H9 (cell line): ENCODE data around the gene NUDT22. TPM values are rescaled to one million over a fixed set of nuclear protein-coding genes. Genes with fewer than 3 reads are reported as not detected.

ENCODE experiments used
- DNase-seq: peaks from one replicate; pipeline ENCODE4 v3.0.0-alpha.2; 2017
- H2AFZ ChIP-seq: one replicate; pipeline ENCODE4 v1.6.1; 2013; ENCODE audit warnings: mild to moderate bottlenecking, low read length, control low read depth, moderate library complexity
- H2AK5ac ChIP-seq: 2 replicates; pipeline ENCODE4 v1.6.1; 2013; ENCODE audit warnings: low read length, control low read depth, mixed read lengths; ENCODE audit not compliant: insufficient read length
- H2BK120ac ChIP-seq: one replicate; pipeline ENCODE4 v1.6.1; 2013; ENCODE audit warnings: low read depth, mild to moderate bottlenecking, low read length, control low read depth, inconsistent platforms; ENCODE audit not compliant: poor library complexity, severe bottlenecking
- H2BK12ac ChIP-seq: 2 replicates; pipeline ENCODE4 v1.6.1; 2013; ENCODE audit warnings: low read length, control low read depth, mixed read lengths, low read depth; ENCODE audit not compliant: insufficient read length
- H2BK15ac ChIP-seq: 2 replicates; pipeline ENCODE4 v1.6.1; 2013; ENCODE audit warnings: low read depth, low read length, control low read depth
- H2BK20ac ChIP-seq: one replicate; pipeline ENCODE4 v1.6.1; 2013; ENCODE audit warnings: low read depth, mild to moderate bottlenecking, low read length, control low read depth, inconsistent platforms; ENCODE audit not compliant: poor library complexity, severe bottlenecking
- H2BK5ac ChIP-seq: 2 replicates; pipeline ENCODE4 v1.6.1; 2013; ENCODE audit warnings: low read length, control low read depth, mixed read lengths; ENCODE audit not compliant: insufficient read length
- H3K14ac ChIP-seq: 2 replicates; pipeline ENCODE4 v1.6.1; 2013; ENCODE audit warnings: low read length, control low read depth; ENCODE audit not compliant: insufficient read depth
- H3K18ac ChIP-seq: 2 replicates; pipeline ENCODE4 v1.6.1; 2013; ENCODE audit warnings: low read depth, mild to moderate bottlenecking, mixed read lengths, low read length, control low read depth; ENCODE audit not compliant: insufficient read length
- H3K23ac ChIP-seq: 2 replicates; pipeline ENCODE4 v1.6.1; 2013; ENCODE audit warnings: low read length, control low read depth, mixed read lengths, low read depth; ENCODE audit not compliant: insufficient read length
- H3K23me2 ChIP-seq: 2 replicates; pipeline ENCODE4 v1.6.1; 2013; ENCODE audit warnings: low read depth, mild to moderate bottlenecking, mixed read lengths, low read length, control low read depth; ENCODE audit not compliant: insufficient read length, poor library complexity, severe bottlenecking
- H3K27ac ChIP-seq: 2 replicates; pipeline ENCODE4 v1.5.1; 2013; ENCODE audit warnings: low read length, control low read depth, mixed read lengths, low read depth; ENCODE audit not compliant: insufficient read length
- H3K27me3 ChIP-seq: 2 replicates; pipeline ENCODE4 v1.6.1; 2013; ENCODE audit warnings: low read length, control low read depth, inconsistent platforms; ENCODE audit not compliant: insufficient read depth
- H3K4ac ChIP-seq: 2 replicates; pipeline ENCODE4 v1.6.1; 2013; ENCODE audit warnings: low read depth, mild to moderate bottlenecking, control low read depth, inconsistent platforms, low read length, moderate library complexity
- H3K4me1 ChIP-seq: 2 replicates; pipeline ENCODE4 v1.6.1; 2013; ENCODE audit warnings: low read length, control low read depth, inconsistent platforms; ENCODE audit not compliant: insufficient read depth
- H3K4me2 ChIP-seq: 2 replicates; pipeline ENCODE4 v1.6.1; 2013; ENCODE audit warnings: low read length, control low read depth, mixed read lengths; ENCODE audit not compliant: insufficient read length, insufficient read depth
- H3K56ac ChIP-seq: 2 replicates; pipeline ENCODE4 v1.6.1; 2013; ENCODE audit warnings: low read depth, mild to moderate bottlenecking, mixed read lengths, low read length, control low read depth; ENCODE audit not compliant: insufficient read length
- H3K79me1 ChIP-seq: 2 replicates; pipeline ENCODE4 v1.6.1; 2013; ENCODE audit warnings: low read depth, mild to moderate bottlenecking, moderate library complexity, low read length, control low read depth, inconsistent platforms; ENCODE audit not compliant: insufficient read depth, poor library complexity, severe bottlenecking
- H3K79me2 ChIP-seq: 2 replicates; pipeline ENCODE4 v1.6.1; 2013; ENCODE audit warnings: low read length, control low read depth, inconsistent platforms; ENCODE audit not compliant: insufficient read depth
- H3K9ac ChIP-seq: 2 replicates; pipeline ENCODE4 v1.6.1; 2013; ENCODE audit warnings: low read length, control low read depth, mixed read lengths; ENCODE audit not compliant: insufficient read length; ENCODE audit errors: extremely low read depth
- H3K9me3 ChIP-seq: one replicate; pipeline ENCODE4 v1.6.1; 2013; ENCODE audit warnings: low read depth, low read length, inconsistent platforms; ENCODE audit not compliant: control insufficient read depth
- H3T11ph ChIP-seq: one replicate; pipeline ENCODE4 v1.6.1; 2013; ENCODE audit warnings: mild to moderate bottlenecking, low read length, control low read depth, inconsistent platforms
- H4K20me1 ChIP-seq: one replicate; pipeline ENCODE4 v1.6.1; 2013; ENCODE audit not compliant: control insufficient read depth, insufficient read length, insufficient read depth
- H4K5ac ChIP-seq: 2 replicates; pipeline ENCODE4 v1.6.1; 2013; ENCODE audit warnings: low read depth, mild to moderate bottlenecking, mixed read lengths, low read length, control low read depth; ENCODE audit not compliant: insufficient read length
- H4K8ac ChIP-seq: replicated peaks from 2 replicates; pipeline ENCODE4 v1.6.1; 2013; ENCODE audit warnings: low read length, control low read depth, mixed read lengths, low read depth; ENCODE audit not compliant: insufficient read length
- H4K91ac ChIP-seq: 2 replicates; pipeline ENCODE4 v1.6.1; 2013; ENCODE audit warnings: low read depth, mild to moderate bottlenecking, moderate library complexity, mixed read lengths, low read length, control low read depth; ENCODE audit not compliant: insufficient read length
- H3K27ac Mint-ChIP-seq, 3 experiments: 2 replicates in 2 of 3; 3 replicates in 1 of 3; pipeline ENCODE4 v1.8.0; 2020 to 2021; ENCODE audit warnings: mixed read lengths in 3 of 3, mild to moderate bottlenecking in 1 of 3, moderate library complexity in 1 of 3
- H3K27me3 Mint-ChIP-seq: 2 replicates; pipeline ENCODE4 v1.8.0; 2021; ENCODE audit warnings: low read depth, mild to moderate bottlenecking, moderate library complexity, mixed read lengths
- H3K36me3 Mint-ChIP-seq, 3 experiments: 2 replicates in 2 of 3; 3 replicates in 1 of 3; pipeline ENCODE4 v1.8.0; 2020 to 2021; ENCODE audit warnings: low read depth in 3 of 3, mixed read lengths in 3 of 3; ENCODE audit not compliant: insufficient read depth in 1 of 3
- H3K4me1 Mint-ChIP-seq, 2 experiments: 2 replicates each; pipeline ENCODE4 v1.8.0; 2020; ENCODE audit warnings: mixed read lengths in 2 of 2
- H3K4me3 Mint-ChIP-seq, 2 experiments: 2 replicates in 1 of 2; 3 replicates in 1 of 2; pipeline ENCODE4 v1.8.0; 2020 to 2021; ENCODE audit warnings: mild to moderate bottlenecking in 2 of 2, mixed read lengths in 2 of 2, moderate library complexity in 1 of 2
- H3K9me3 Mint-ChIP-seq, 2 experiments: 2 replicates in 1 of 2; 3 replicates in 1 of 2; pipeline ENCODE4 v1.8.0; 2020; ENCODE audit warnings: mild to moderate bottlenecking in 2 of 2, mixed read lengths in 2 of 2, moderate library complexity in 1 of 2
- WGBS: extraction: QIAGEN DNeasy Blood & Tissue Kit; methylation state at CpG from one replicate; pipeline ENCODE4 v1.1.7; 2013; ENCODE audit warnings: missing lambda C conversion rate, low lambda C conversion rate, mixed read lengths; ENCODE audit not compliant: insufficient read length; ENCODE audit errors: extremely low coverage; 5-methylcytosine and 5-hydroxymethylcytosine counted together
- total RNA-seq: library from RNA; stranded (reverse); gene quantifications from 2 replicates; pipeline ENCODE4 v1.2.1, GENCODE V29; 2021
- TF ChIP-seq, protein P1 (sequence below): fragments of 200-600 bp; sonication (generic); conservative IDR thresholded peaks from 3 replicates; pipeline ENCODE4 v1.8.0; 2021; ENCODE audit warnings: antibody characterized with exemption, mild to moderate bottlenecking

NUDT22 gene
- total RNA-seq, 1 experiment from 2014 or later: 39.6 TPM

DNA sequence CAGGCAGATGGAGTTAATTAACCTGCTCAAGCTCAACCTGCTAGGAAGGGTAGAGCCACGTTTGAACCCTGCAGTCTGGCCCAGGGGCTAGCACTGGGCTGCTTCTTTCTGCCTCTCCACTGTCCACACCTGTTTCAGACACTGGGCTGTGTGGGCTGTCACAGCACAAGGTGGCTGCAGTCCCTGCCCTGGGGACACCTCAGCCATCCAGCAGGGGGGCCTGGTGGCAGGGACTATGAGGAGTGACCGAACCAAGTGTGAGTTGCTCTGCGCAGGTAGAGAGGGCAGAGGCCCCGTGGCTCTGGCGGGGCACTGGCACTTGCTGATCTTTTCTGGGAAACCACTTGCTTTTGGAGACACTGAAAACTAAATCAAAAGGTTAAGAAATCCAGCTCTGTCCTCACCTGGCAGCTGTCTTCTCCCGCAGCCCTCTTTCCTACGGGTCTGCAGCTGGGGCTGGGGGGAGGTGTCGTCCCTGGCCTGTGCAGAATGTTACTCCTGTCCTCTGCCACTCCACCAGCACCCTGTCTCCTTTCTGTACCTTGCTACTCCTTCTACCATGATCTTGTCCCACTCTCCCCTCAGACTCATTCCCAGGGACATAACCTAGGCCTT lies 52.6 kb downstream of the NUDT22 start:
- Mint-ChIP-seq H3K4me1 (peaks cover 6 to 10% of the 10 kb centered on the region in 2 experiments; a peak in 3 of 4 replicates), H3K27ac (peak overlapping the region in 1 of 3 experiments; percentile 62; a peak in 2 of 7 replicates), H3K27me3 (no peaks in the 10 kb centered on the region; the same call in none of the 2 replicates), H3K4me3 (no peak overlapping the region), H3K36me3 (peaks cover 0 to 24% (median 22%) of the 10 kb centered on the region in 3 experiments; a peak in 5 of 7 replicates), H3K9me3 (no peaks in the 10 kb centered on the region)
- Histone ChIP-seq H3K23me2 (no peaks in the 10 kb centered on the region), H3T11ph (no peak overlapping the region), H3K4me1 (no peaks in the 10 kb centered on the region), H3K9me3 (no peaks in the 10 kb centered on the region), H4K8ac (no peak overlapping the region), H2BK5ac (no peak overlapping the region), H4K20me1 (no peaks in the 10 kb centered on the region), H4K5ac (no peak overlapping the region), H3K79me1 (no peaks in the 10 kb centered on the region), H2AFZ (no peak overlapping the region), H3K23ac (no peak overlapping the region), H3K4me2 (no peak overlapping the region), H3K14ac (no peak overlapping the region), H3K56ac (no peak overlapping the region), H3K9ac (no peak overlapping the region), H3K27ac (no peak overlapping the region), H2BK20ac (no peak overlapping the region), H2BK120ac (no peak overlapping the region), H3K18ac (no peak overlapping the region), H2BK12ac (no peak overlapping the region), H3K4ac (no peak overlapping the region), H3K27me3 (no peaks in the 10 kb centered on the region), H4K91ac (no peak overlapping the region), H2BK15ac (no peak overlapping the region), H2AK5ac (no peak overlapping the region), H3K79me2 (no peaks in the 10 kb centered on the region)
- no peak for DNase-seq
- TF ChIP-seq, protein P1, sequence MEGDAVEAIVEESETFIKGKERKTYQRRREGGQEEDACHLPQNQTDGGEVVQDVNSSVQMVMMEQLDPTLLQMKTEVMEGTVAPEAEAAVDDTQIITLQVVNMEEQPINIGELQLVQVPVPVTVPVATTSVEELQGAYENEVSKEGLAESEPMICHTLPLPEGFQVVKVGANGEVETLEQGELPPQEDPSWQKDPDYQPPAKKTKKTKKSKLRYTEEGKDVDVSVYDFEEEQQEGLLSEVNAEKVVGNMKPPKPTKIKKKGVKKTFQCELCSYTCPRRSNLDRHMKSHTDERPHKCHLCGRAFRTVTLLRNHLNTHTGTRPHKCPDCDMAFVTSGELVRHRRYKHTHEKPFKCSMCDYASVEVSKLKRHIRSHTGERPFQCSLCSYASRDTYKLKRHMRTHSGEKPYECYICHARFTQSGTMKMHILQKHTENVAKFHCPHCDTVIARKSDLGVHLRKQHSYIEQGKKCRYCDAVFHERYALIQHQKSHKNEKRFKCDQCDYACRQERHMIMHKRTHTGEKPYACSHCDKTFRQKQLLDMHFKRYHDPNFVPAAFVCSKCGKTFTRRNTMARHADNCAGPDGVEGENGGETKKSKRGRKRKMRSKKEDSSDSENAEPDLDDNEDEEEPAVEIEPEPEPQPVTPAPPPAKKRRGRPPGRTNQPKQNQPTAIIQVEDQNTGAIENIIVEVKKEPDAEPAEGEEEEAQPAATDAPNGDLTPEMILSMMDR: no peak
- no CpG with 5 or more reads among the region's 8 CpGs for WGBS

Other genes starting within 250 kb of the NUDT22 start
- gene OTUB1, start 239.8 kb upstream of the NUDT22 start, total RNA-seq: 114 TPM in 2 replicates
- gene FLRT1, start 190.3 kb upstream of the NUDT22 start, total RNA-seq: 0.24 and 0.31 TPM in 2 replicates
- 18.3 and 21.2 TPM in 2 replicates for gene MACROD1, start 60.2 kb upstream of the NUDT22 start, total RNA-seq
- 331 and 338 TPM in 2 replicates for gene STIP1, start 40.1 kb upstream of the NUDT22 start, total RNA-seq
- gene FERMT3, start 19.6 kb upstream of the NUDT22 start, total RNA-seq: 6.6 and 10.6 TPM in 2 replicates
- gene TRPT1, start 88 bp upstream of the NUDT22 start, total RNA-seq: 31.5 and 33.6 TPM in 2 replicates
- 21.0 and 24.2 TPM in 2 replicates for gene DNAJC4, start 4.3 kb downstream of the NUDT22 start, total RNA-seq
- 57.1 and 57.7 TPM in 2 replicates for gene VEGFB, start 8.3 kb downstream of the NUDT22 start, total RNA-seq
- gene FKBP2, start 14.8 kb downstream of the NUDT22 start, total RNA-seq: 36.5 and 41.0 TPM in 2 replicates
- gene PPP1R14B, start 20.7 kb downstream of the NUDT22 start, total RNA-seq: 358 and 363 TPM in 2 replicates
- 79.3 and 80.2 TPM in 2 replicates for gene PLCB3, start 25.3 kb downstream of the NUDT22 start, total RNA-seq
- gene BAD, start 58.4 kb downstream of the NUDT22 start, total RNA-seq: 23.3 and 25.0 TPM in 2 replicates
- 39.6 and 49.7 TPM in 2 replicates for gene GPR137, start 59.6 kb downstream of the NUDT22 start, total RNA-seq
- 0.28 and 0.31 TPM in 2 replicates for gene KCNK4, start 65.0 kb downstream of the NUDT22 start, total RNA-seq
- gene CATSPERZ, start 74.1 kb downstream of the NUDT22 start, total RNA-seq: 0.92 and 1.3 TPM in 2 replicates
- gene ESRRA, start 79.2 kb downstream of the NUDT22 start, total RNA-seq: 42.3 and 44.0 TPM in 2 replicates
- 315 and 341 TPM in 2 replicates for gene TRMT112, start 91.3 kb downstream of the NUDT22 start, total RNA-seq
- 225 and 228 TPM in 2 replicates for gene PRDX5, start 91.8 kb downstream of the NUDT22 start, total RNA-seq
- 11.2 and 12.2 TPM in 2 replicates for gene CCDC88B, start 113.9 kb downstream of the NUDT22 start, total RNA-seq
- gene RPS6KA4, start 132.9 kb downstream of the NUDT22 start, total RNA-seq: 10.8 and 11.1 TPM in 2 replicates